ENCODE data around the gene TEX22. TPM values are rescaled to one million over a fixed set of nuclear protein-coding genes. Genes with fewer than 3 reads are reported as not detected.

Gene TEX22
- total RNA-seq, 4 donors from 2014 or later, result 1.3 TPM; not detected in 3

DNA sequence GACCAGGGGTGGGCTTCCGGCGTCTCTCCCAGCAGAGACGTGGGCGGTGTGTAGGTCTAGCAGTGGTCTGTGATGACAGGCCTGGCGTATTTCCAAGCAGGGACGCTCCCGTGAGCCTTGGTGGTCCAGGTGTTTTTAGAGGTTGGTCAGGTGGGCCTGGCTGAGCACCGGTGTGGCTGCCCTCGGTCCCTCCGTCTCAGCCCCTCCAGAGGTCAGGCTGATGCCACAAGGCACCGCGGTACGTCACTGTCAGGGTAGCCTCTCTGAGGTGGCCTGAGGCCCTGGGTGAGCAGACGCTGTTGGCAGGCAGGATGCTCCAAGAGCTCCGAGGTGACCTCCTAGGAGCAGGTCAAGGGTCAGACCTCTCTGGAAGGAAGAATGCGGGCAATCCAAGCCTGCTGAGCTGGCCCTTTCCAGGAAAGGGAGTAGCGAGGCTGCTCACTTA lies 34.8 kb downstream of the TEX22 start:
- no peak for TF ChIP-seq CTCF (IDR thresholded peaks at IDR 0.05; ENCODE audit: low read depth)

GRCh38 chr14:105436402-105436801 lies 38.1 kb downstream of the TEX22 start:
- TF ChIP-seq CTCF (IDR thresholded peaks at IDR 0.05; ENCODE audit: low read depth), result no peak

GRCh38 chr14:105436891-105437722 lies 38.8 kb downstream of the TEX22 start:
- TF ChIP-seq CTCF (IDR thresholded peaks at IDR 0.05; ENCODE audit: low read depth), result no peak

- TF ChIP-seq CTCF (IDR thresholded peaks at IDR 0.05; ENCODE audit: low read depth), result no peak
These were observed 39.6 kb downstream of the TEX22 start for GRCh38 chr14:105437723-105438500.

GRCh38 chr14:105439179-105439578 lies 40.8 kb downstream of the TEX22 start:
- no peak for TF ChIP-seq CTCF (IDR thresholded peaks at IDR 0.05; ENCODE audit: low read depth)

- TF ChIP-seq CTCF (IDR thresholded peaks at IDR 0.05; ENCODE audit: low read depth), result no peak
These were observed 41.6 kb downstream of the TEX22 start for GRCh38 chr14:105439710-105440553.
